Left hindlimb (tissue), 1 donor: ENCODE measurements around the gene FAM240B.
A peak's percentile ranks its signal among the peaks of the same experiment; 100 is the strongest.

Experiments used
- DNase-seq: peaks from one replicate; pipeline ENCODE4 v3.0.0-alpha.2; 2018

Gene FAM240B

DNA sequence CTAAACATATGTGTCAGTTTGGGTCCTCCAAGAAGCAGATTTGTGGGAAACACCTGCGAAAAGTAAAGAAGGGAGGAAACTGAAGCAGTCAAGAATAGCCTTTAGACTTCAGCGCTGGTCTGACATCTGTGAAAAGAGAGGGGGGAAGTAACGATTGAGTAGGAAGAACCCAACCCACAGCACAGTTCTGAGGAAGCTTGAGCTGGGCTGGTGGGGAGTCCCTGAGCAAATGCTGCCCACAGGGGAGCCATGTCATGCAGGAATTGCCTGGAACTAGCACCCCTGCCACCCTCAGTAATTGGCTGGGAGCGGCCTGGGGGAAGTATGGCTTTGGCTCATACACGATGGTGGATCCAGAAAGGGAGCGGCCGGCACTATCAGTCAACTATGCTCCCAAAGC, 20.6 kb downstream of the FAM240B start:
- no peak for DNase-seq

DNA sequence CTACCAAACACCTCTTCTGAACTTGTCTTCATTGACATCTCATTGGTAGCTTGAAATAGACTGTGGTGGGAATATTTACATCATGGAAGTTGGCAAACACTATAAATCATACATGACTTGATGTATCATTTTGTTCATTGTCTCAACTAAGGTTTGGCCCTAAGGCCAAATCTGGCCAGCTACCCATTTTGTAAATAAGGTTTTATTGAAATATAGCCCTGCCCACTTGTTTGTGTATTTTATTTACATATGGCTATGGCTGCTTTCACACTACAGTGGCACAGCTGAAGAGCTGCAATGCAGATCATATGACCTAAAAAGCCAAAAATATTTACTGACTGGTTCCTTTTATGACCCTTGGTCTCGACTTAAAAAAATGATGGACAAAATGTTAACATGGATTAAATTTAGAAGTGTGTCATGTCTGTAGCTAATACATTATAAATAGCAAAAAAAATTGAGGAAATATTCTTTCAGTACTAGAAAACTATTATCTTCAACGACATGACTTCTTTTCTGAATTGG, 22.1 kb downstream of the FAM240B start:
- no peak for DNase-seq

DNA sequence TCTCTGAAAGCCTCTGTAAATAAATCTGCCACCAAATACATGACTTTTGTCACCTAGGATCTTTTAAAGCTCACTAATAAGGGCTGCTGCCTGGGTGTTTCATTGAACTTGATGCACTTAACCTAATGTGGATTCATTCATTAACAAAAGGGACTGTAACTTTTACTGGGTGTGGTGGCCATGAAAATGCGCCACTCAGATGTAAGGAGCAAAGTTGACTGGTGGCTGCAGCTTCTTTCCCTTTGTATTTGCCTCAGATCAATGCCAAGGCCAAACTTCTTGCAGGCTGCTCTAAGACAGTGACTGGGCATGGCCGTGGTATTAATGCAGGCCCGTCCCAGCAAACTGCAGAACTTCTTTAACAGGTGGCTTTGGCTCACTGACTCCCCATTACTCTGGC, 22.9 kb downstream of the FAM240B start:
- DNase-seq: no peak

DNA sequence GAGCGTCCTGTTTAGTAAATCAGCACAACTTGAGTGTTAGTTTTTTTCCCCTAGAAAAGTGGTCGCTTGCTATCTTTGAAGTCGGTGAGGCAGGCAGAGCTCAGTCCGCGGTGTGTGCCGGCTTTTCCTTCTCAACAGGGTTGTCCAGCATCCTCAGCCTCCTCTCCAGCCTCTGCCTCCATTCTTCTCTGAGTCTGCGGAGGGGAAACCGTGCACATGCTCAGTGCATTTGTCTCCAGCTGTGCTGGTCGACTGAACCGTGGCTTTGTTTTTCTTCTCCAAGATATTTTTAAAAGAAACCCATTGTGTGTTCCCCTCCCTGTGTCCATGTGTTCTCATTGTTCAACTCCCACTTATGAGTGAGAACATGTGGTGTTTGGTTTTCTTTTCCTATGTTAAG, 25.3 kb downstream of the FAM240B start:
- no peak for DNase-seq

DNA sequence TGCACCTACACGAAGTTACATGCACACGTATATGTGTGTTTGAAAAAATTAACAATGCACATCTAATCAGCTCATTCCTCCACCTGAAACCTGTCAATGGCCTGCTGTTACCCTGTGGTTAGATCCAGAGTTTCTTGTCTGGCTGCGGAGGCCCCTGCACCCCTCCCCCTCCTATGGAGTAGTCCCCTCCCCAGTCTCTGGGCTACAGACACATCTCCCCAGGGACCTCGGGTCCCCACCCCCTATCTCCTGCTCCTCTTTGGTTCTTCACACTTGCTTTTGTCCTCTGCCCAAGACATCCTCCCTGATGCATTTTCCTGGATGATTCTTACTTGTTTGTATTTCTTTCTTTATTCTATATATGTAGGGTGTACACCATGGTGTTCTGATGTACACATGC, 27.2 kb downstream of the FAM240B start:
- DNase-seq: no peak

DNA sequence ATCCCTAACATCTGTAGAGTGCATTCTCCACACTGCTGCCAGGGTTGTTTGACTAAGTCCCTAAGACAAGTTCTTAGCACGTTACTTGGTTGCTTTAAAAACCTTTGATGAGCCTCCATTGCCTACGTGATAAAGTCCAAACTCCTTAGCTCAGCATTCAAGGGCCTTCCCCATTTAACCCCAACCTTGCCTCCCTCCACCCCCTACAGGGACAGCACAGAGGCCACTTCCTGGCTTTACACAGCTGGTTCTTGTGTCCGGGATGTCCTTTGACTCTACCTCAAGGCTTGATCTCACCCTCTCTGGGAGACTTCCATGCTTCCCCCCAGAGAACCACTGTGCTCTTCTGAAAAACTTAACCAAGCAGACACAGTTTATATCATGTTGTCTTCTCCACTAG, 29.4 kb downstream of the FAM240B start:
- DNase-seq: no peak

DNA sequence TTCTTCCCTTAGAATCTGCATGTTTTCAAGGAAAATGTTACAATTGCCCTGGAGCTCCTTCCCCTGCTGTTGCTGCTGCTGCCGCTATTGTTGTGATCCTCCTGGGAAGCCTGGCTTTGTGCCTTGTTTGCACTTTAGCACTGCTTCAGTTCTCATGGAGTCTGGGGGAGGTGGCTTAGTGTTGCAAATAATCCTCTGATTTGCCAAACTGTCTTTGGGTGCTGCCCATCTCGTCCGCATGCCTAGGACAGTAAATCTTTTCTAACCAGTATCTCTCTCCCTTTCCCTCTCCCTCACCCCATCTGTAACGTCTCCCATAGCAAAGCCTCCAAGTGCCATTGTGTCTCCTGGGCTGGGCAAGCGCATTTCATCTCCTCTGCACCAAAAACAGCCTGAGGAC, 30.3 kb downstream of the FAM240B start:
- DNase-seq: no peak

DNA sequence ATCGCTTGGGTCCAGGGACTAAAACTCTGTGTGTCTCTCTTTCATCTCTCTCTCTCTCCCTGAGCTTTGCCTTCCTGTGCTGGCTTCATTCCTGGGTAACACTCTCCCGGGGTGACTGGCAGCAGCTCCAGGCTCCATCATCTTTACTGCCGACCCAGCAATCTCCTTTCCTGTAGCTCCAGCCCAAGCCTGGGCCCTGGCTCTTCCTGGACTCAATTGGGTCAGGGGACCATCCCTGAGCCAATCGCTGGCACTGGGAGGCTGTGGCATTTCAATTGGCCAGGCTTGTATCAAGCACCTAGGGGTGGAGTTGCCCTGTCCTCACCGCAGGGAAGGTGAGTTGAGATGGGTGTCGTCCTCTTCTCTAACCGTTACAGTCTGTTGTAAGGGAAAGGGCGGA, 31.9 kb downstream of the FAM240B start:
- no peak for DNase-seq

DNA sequence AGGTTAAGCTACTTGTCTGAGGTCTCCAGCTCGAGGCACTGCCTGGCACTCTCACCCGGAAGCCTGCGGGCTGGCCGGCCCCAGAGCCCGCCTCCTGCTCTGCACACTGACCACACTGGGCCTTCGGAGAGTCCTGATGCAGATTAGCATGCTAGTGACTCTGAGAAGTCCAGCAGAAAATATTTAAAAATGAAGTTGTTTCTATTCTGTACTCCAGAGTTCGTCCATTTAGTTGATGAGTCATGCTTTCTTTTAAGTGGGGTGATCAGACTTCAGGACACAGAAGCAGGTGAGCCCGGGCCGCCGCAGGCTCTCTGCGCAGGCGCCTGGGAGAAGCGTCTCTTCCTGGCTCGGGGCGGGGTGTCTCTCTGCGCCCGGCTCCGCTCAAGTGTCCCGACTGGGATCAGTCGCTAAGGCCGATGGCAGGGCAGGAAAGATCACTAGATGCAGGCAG, 32.5 kb downstream of the FAM240B start:
- DNase-seq: peak; percentile 55

DNA sequence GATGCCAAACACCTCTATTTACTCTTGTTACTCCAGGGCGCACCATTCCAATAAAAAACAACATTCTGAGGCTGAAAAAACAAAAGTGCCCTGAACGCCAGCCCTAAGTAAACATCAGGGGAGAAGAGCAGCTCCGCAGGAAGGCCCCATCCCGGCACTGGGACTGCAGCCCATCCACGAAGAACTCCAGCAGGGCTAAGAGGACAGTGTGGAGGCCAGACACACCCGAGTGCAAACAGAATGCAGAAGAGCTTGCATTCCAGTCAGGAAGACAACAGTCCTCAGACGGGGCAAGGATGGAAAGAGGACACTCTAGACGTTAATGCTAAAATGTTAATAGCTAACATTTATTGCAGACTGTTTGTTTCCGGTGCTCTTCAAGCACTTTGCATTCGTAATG, 33.0 kb downstream of the FAM240B start:
- no peak for DNase-seq

DNA sequence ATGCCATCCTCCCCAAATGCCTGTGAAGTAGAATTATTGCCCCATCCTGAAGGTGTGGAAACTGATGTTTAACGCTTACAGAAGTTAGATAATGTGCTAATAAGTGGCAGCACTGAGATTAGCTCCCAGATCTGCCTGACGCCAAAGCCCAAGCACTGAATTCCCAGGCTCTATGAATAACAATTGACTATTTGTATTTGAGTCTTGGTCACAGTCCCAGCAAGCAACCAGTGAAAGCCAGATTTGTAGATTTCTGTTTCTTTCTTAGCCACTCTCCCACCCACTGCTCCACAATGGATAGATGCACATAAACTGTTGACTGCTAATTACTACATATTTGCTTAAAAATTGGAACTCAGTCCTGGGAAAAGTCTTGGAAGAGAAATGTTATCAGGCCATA, 34.4 kb downstream of the FAM240B start:
- DNase-seq: no peak

DNA sequence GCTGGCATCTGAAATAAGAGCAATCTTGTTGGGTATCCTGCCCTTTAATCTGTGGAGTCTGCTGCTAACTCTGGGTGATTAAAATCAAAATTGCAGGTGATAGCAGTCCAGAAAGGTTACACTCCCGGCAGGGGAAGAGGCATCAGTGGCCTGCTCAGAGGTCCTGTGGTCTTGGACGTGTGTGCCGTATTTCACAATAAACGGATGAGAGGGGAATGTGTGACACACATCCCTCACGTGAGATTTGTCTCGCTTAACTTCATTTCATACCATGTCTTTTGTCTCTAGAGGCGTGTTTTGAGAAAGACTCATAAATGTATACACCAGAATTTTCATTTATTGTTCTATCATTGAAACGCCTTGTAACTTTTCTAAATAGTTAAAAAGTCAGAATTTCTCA, 36.6 kb downstream of the FAM240B start:
- DNase-seq: no peak

DNA sequence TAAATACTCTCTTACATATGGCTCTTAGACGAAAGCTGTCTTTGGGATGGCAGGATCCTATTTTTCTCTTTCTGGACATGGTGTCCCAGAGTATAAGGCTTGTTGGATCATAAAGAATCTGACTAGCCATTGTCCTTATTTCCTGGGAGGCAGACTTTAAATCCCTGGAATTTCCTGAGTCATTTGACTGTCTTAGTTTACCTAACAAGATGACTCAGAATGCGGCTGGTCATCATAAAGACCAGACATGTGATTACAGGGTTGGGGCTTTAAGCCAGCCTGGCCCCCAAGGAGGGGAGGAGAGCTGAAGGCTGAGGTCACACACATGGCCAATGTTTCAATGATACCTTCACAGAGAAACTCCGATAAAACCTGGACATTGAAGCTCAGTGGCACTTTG, 37.2 kb downstream of the FAM240B start:
- no peak for DNase-seq

DNA sequence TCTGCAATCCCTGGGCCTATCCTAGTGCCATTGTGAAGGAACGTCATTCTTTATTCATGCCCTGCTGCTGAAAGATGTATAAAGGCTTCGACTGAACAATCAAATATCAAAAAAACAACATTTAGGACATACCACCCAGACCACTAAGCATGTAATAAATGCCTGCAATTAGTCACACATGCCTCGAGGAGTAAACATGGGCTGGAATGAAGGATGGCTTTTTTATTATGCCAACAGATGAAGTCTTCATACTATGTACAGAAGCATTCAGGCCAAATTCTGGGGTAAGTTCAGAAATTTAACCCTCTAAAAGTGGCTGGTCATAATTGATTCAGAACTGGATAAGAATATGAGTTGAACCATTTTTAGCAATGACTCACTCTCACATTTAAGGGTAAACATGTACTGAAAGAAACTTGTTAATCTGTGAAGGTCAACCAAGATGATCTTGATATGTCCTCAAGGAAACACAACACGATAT, 38.1 kb downstream of the FAM240B start:
- DNase-seq: no peak

DNA sequence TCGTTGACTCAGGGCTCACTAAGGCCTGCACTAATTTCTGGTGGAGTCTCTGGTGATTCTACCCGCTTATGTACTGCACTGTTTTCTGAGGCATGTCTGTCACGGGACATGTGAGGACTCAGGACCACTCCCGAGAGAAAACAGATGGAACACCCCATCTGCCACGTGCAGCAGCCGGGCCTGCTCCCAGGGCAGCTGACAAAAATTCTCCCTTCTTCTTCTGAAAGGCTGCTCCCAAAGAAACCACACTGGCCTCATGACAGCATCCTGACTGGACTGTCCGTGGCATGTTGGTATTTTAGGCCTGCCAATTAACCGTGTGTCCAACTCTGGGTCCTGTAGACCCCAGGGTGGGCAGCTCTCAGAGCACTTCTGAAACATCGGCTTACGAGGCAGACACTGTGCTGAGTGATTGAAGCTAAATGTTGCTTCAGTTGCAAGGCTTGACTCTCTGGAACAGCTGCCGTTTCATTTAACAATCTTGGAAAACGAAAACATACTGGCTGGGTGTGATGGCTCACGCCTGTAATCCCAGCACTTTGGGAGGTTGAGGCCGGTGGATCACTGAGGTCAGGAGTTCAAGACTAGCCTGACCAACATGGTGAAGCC, 39.0 kb downstream of the FAM240B start:
- DNase-seq: no peak

DNA sequence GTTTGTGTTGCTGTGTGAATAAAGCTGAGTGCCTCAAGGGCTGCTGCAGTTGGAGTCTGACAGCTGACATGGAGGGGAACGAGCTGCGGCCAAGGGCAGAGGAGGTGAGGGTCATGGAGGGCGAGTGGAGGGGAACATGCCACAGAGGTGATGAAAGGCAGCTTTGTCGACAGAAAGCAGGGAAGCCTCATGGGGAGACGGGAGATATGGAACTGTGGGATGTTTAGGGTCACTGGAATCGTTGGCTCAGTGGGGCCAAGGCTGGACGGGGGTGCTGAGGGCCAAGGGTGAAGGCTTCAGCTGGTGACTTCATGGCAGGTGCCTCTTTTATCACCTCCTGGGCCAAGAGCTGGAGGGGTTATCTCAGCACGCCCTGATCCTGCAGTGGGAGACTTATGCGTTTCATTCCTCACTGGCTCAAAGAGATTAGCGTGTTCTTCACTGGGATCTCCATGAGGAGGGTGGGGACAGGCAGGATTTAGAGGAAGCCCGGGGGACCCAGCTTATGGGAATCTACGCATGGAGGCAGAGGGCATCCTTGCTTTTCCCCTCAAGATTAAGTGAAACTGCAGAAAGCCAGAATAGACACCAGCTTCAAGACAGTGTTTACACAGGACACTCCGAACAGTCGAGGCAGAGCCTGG, 42.2 kb downstream of the FAM240B start:
- DNase-seq: no peak

DNA sequence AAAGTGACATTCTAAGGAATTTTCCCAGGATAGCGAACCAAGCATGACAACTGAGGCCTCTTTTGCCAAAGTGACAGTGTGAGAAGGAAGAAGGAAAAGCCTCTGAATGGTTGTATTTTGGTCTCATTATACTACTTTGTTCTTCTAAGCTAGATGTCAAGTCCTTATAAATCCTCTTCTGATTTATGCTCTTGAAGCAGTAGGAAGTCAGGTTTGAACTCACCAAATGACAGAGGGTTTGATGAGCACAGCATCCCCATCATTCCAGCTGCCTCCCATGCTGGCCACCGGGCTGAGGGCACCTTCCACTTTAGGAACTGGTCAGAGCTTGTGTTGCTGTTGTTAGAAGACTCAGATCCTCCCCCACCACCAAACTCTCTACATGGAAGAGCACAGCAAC, 44.1 kb downstream of the FAM240B start:
- no peak for DNase-seq

DNA sequence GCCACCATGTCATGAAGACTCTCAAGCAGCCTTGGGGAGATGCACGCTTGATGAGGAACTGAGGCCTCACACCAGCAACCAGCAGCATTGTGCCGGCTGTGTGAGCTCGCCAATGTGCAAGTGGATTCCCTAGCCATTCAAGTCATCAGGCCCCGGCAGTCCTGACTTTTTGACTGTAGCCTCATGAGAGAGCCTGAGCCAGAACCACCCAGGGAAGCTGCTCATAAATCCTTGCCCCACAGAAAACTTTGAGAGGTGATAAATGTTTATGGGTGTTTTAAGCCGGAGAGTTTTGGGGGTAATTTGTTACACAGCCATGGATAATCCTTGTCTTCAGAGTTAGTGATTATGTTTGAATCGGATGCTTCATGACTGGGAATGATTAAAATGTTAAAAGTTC, 44.7 kb downstream of the FAM240B start:
- DNase-seq: no peak

DNA sequence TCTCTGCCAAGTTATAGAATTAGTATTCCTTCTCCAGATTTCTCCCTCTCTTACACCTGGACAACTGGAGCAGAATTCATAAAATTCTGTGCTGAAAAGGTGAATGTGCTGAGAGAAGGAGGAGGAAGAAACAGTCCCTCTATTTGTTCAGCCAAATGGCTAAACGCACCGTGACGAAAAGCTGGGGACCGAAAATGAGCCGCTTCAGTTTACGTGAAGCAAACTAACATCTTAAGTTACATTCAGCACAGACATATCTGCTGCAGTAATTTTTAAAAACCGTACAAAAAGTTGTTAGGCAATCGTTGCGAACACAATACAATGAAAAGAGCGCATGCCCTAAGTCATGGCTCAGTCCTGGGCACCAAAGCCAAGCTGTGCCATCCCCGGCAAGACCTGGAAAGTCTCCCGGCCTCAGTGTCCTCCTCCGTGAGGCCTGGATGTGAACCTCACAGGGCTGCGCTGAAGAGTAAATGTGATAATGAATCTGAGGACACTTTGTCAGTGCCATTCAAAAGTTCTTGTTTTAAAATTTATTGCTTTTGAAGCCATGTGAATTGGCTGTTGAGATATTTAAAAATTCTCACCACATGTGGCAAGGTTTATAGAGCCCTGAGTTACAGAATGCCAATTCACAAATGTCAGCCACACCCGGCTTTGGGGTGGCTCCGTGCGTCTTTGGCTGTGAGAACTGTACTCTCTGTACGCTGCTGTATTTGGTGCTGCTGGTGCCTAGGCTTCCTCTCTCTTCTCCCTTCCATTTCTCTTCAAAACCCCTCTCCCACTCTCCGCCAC, 46.3 kb downstream of the FAM240B start:
- no peak for DNase-seq

DNA sequence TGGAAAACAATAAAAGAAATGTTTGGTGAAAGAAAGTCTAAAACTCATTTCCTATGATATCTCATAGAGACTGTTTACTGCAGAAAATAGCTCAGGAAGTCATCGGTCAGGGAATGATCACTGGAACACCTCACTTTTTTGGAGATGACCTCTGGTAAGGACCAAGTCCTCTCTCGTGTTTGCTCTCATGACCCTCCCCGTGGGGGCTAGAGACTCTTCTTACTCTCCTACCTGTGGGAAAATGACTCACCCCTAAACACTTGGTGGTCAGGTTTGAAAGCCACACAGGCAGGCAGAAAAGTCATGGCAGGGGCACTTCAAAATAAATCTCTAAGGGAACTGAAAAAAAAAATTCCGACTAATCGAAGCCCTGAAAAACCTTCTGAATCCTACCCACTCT, 48.2 kb downstream of the FAM240B start:
- no peak for DNase-seq

DNA sequence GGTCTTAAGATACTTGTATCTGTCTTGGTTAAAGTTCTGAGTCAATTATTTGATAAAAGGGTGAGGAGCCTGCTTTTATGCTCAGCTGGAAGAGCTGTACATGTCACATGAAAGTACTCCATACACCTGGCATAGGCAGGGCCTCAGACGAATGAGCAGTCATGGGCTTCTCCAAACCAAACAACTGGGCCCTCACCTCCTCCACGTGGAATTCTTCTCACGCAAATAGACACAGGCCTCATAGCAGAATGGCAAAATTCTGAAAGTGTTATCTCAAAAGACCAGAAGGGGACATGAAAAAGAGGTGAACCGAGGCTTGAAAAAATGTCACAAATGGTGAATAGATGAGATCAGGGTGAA, 48.6 kb downstream of the FAM240B start:
- DNase-seq: no peak

DNA sequence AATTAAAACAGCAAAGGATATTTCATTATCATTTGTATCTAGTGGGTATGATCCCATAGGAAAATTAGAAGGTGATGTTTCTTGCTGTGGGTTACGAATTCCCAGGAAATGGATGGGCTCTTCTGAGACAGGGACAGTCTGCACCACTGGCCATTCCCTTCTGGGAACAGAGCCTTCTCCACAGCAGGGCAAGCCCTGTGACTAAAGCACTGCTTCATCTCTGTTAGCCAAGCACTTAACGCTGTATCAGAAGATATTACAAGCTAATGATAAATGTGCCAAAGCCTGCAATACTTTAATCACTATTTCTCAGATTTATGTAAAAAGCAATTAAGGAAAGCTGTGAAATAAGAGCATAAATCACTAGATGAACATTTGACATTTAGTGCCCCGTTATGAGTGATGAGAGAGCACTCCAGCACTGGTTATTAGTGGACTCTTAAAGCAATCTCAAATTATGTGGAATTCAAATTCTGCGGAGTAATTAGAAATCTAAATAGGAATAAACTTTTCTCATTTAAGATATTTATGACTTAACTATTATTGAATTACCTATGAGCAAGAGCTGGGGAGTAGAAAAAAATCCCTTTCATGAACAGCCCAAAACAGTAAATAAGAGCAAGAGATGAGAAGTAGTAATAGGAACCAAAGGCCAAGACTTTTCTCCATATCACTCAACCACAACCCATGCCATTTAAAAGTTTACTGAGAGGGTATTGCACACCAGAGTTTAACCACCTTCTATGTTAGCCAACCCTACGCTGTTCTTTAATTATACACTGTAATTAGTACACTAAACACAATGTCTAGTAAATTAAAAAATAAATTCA, 49.2 kb downstream of the FAM240B start:
- no peak for DNase-seq
